ENCODE results near the gene PGBD2. TPM values are rescaled to one million over a fixed set of nuclear protein-coding genes. Genes with fewer than 3 reads are reported as not detected.

PGBD2 gene
- total and polyA plus RNA-seq, 2 of the 13 experiments (the other 11 are each of a cell fraction or from before 2014, with no cell fraction given) = 6.0 to 7.4 TPM

GRCh38 chr1:248873993-248874533 is 32.0 kb upstream of the PGBD2 start (continued):
- no peak for TF ChIP-seq TIGD3 (CRISPR knock-in tag; IDR thresholded peaks at IDR 0.05; ENCODE audit: borderline replicate concordance)
- no peak for TF ChIP-seq PCBP1 (IDR thresholded peaks at IDR 0.05; ENCODE audit: borderline replicate concordance, low read depth, low read length)
- TF ChIP-seq ZFP41 (CRISPR knock-in tag; IDR thresholded peaks at IDR 0.05; ENCODE audit: borderline replicate concordance) = no peak
- peak; percentile 6 for TF ChIP-seq XRCC5 (optimal IDR thresholded peaks at IDR 0.05; ENCODE audit: low read length)
- 0 out of 2 replicates have a peak, but pooled peaks have one; percentile 7 for TF ChIP-seq IKZF5 (CRISPR knock-in tag; IDR thresholded peaks at IDR 0.05)
- peak; percentile 34; the same call in 1 of the 2 replicates for TF ChIP-seq EHMT2 (IDR thresholded peaks at IDR 0.05; ENCODE audit: borderline replicate concordance, low read depth, low read length)
- TF ChIP-seq ZNF160 (CRISPR knock-in tag; IDR thresholded peaks at IDR 0.05) = no peak
- 0 out of 2 replicates have a peak, but pooled peaks have one; percentile 25 for TF ChIP-seq REPIN1 (CRISPR knock-in tag; IDR thresholded peaks at IDR 0.05; ENCODE audit: borderline replicate concordance, low read depth)
- peak; percentile 37 to 70; a peak in 3 of 4 replicates for TF ChIP-seq HMGXB4 (CRISPR knock-in tag; IDR thresholded peaks at IDR 0.05; ENCODE audit: borderline replicate concordance in 1 of 2, low read depth in 1 of 2)
- TF ChIP-seq ZNF747 (CRISPR knock-in tag; IDR thresholded peaks at IDR 0.05; ENCODE audit: borderline replicate concordance) = peak; percentile 52; the same call in 1 of the 2 replicates
- no peak for TF ChIP-seq HNRNPH1 (optimal IDR thresholded peaks at IDR 0.05; ENCODE audit: low read depth, low read length)
- TF ChIP-seq ZNF790 (CRISPR knock-in tag; IDR thresholded peaks at IDR 0.05; ENCODE audit: borderline replicate concordance) = peak; percentile 49; the same call in 1 of the 2 replicates
- TF ChIP-seq NFE2L1 (CRISPR knock-in tag; IDR thresholded peaks at IDR 0.05; ENCODE audit: borderline replicate concordance) = no peak
- TF ChIP-seq GATAD2A (CRISPR knock-in tag; IDR thresholded peaks at IDR 0.05) = peak; percentile 67; the same call in 1 of the 2 replicates
- TF ChIP-seq TCF7 (IDR thresholded peaks at IDR 0.05; ENCODE audit: low read depth) = no peak
- no peak for TF ChIP-seq ZNF782 (CRISPR knock-in tag; IDR thresholded peaks at IDR 0.05; ENCODE audit: borderline replicate concordance)
- no peak for TF ChIP-seq MAFK (conservative IDR thresholded peaks at IDR 0.05 in 1 of 2, IDR thresholded peaks at IDR 0.05 in 1 of 2; ENCODE audit: low read length in 2 of 2)
- TF ChIP-seq MED8 (CRISPR knock-in tag; IDR thresholded peaks at IDR 0.05; ENCODE audit: insufficient replicate concordance) = no peak

Data from HepG2 (cell line).